ENCODE data around the gene CHKB.

Gene CHKB

GRCh38 chr22:50606946-50607658 lies 24.5 kb upstream of the CHKB start:
- Histone ChIP-seq H3K4me3 (ENCODE audit: control insufficient read depth in 1 of 7, extremely low read depth in 1 of 7, insufficient read depth in 4 of 7, low read depth in 2 of 7, low read length in 6 of 7) (no peak overlapping the region), H3K9me3 (ENCODE audit: control extremely low read depth in 1 of 5, control insufficient read depth in 4 of 5, insufficient read depth in 2 of 5, low read depth in 1 of 5, low read length in 4 of 5) (no peaks in the 10 kb centered on the region), H3K27ac (ENCODE audit: insufficient read depth in 1 of 2, low read depth in 1 of 2, low read length in 2 of 2, poor library complexity in 1 of 2, severe bottlenecking in 2 of 2) (no peak overlapping the region), H3K27me3 (replicated peaks in 2 of 5; ENCODE audit: control insufficient read depth in 4 of 5, insufficient read depth in 5 of 5, low read length in 4 of 5) (peaks cover 3 to 84% (median 24%) of the 10 kb centered on the region in 5 experiments), H3K36me3 (ENCODE audit: control insufficient read depth in 4 of 4, insufficient read depth in 4 of 4, low read length in 3 of 4) (no peaks in the 10 kb centered on the region), H3K4me1 (ENCODE audit: control extremely low read depth in 1 of 4, control insufficient read depth in 4 of 4, insufficient read depth in 4 of 4, low read length in 3 of 4) (peaks cover 0 to 6% (median under 1%) of the 10 kb centered on the region in 4 experiments)
- DNase-seq = no peak
- WGBS (ENCODE audit: insufficient coverage) = 72% methylated on average over 10 of the region's 18 CpGs
- ChIA-PET POLR2A (no interaction called here), CTCF (interaction anchor here (0.6 to 1.2 kb wide), 4 partner anchors 11 to 354 kb away, joined by 3 to 7 read pairs (median 3); no protein-coding TSS in a partner anchor)

- POLR2A ChIA-PET = no interaction called here
- H3K27ac ChIP-seq (ENCODE audit: insufficient read depth in 1 of 2, low read depth in 1 of 2, low read length in 2 of 2, poor library complexity in 1 of 2, severe bottlenecking in 2 of 2) = no peak overlapping the region
- no peaks in the 10 kb centered on the region for H3K9me3 ChIP-seq (ENCODE audit: control extremely low read depth in 1 of 5, control insufficient read depth in 4 of 5, insufficient read depth in 2 of 5, low read depth in 1 of 5, low read length in 4 of 5)
- CTCF ChIA-PET = interaction anchor here (0.7 to 1.3 kb wide), 4 partner anchors 12 to 353 kb away, joined by 3 to 7 read pairs (median 3); no protein-coding TSS in a partner anchor
- peaks cover 0 to 6% (median under 1%) of the 10 kb centered on the region in 4 experiments for H3K4me1 ChIP-seq (ENCODE audit: control extremely low read depth in 1 of 4, control insufficient read depth in 4 of 4, insufficient read depth in 4 of 4, low read length in 3 of 4)
- H3K4me3 ChIP-seq (ENCODE audit: control insufficient read depth in 1 of 7, extremely low read depth in 1 of 7, insufficient read depth in 4 of 7, low read depth in 2 of 7, low read length in 6 of 7) = no peak overlapping the region
- DNase-seq = no peak
- H3K27me3 ChIP-seq (replicated peaks in 2 of 5; ENCODE audit: control insufficient read depth in 4 of 5, insufficient read depth in 5 of 5, low read length in 4 of 5) = peaks cover 3 to 89% (median 31%) of the 10 kb centered on the region in 5 experiments
- 78% methylated on average over 9 of the region's 19 CpGs for WGBS (ENCODE audit: insufficient coverage)
- no peaks in the 10 kb centered on the region for H3K36me3 ChIP-seq (ENCODE audit: control insufficient read depth in 4 of 4, insufficient read depth in 4 of 4, low read length in 3 of 4)
Observed at GRCh38 chr22:50606165-50606945, 23.7 kb upstream of the CHKB start.

- Histone ChIP-seq H3K4me1 (ENCODE audit: control extremely low read depth in 1 of 4, control insufficient read depth in 4 of 4, insufficient read depth in 4 of 4, low read length in 3 of 4) (peaks cover 0 to 9% (median 3%) of the 10 kb centered on the region in 4 experiments), H3K9me3 (ENCODE audit: control extremely low read depth in 1 of 5, control insufficient read depth in 4 of 5, insufficient read depth in 2 of 5, low read depth in 1 of 5, low read length in 4 of 5) (no peaks in the 10 kb centered on the region), H3K36me3 (ENCODE audit: control insufficient read depth in 4 of 4, insufficient read depth in 4 of 4, low read length in 3 of 4) (no peaks in the 10 kb centered on the region), H3K27me3 (replicated peaks in 2 of 5; ENCODE audit: control insufficient read depth in 4 of 5, insufficient read depth in 5 of 5, low read length in 4 of 5) (peaks cover 3 to 87% (median 31%) of the 10 kb centered on the region in 5 experiments), H3K4me3 (ENCODE audit: control insufficient read depth in 1 of 7, extremely low read depth in 1 of 7, insufficient read depth in 4 of 7, low read depth in 2 of 7, low read length in 6 of 7) (no peak overlapping the region), H3K27ac (ENCODE audit: insufficient read depth in 1 of 2, low read depth in 1 of 2, low read length in 2 of 2, poor library complexity in 1 of 2, severe bottlenecking in 2 of 2) (no peak overlapping the region)
- 78% methylated on average over 17 of the region's 20 CpGs for WGBS (ENCODE audit: insufficient coverage)
- POLR2A ChIA-PET = no interaction called here
- CTCF ChIA-PET = interaction anchor here (1.2 to 1.3 kb wide), 2 partner anchors 13 to 33 kb away, joined by 3 to 7 read pairs; no protein-coding TSS in a partner anchor
- DNase-seq = no peak
Observed at GRCh38 chr22:50605613-50606074, 23.0 kb upstream of the CHKB start.

GRCh38 chr22:50605002-50605612 lies 22.5 kb upstream of the CHKB start:
- no peaks in the 10 kb centered on the region for H3K9me3 ChIP-seq (ENCODE audit: control extremely low read depth in 1 of 5, control insufficient read depth in 4 of 5, insufficient read depth in 2 of 5, low read depth in 1 of 5, low read length in 4 of 5)
- no peak for DNase-seq
- 81% methylated on average over 19 of the region's 23 CpGs for WGBS (ENCODE audit: insufficient coverage)
- no peak overlapping the region for H3K4me3 ChIP-seq (ENCODE audit: control insufficient read depth in 1 of 7, extremely low read depth in 1 of 7, insufficient read depth in 4 of 7, low read depth in 2 of 7, low read length in 6 of 7)
- peaks cover 0 to 9% (median 4%) of the 10 kb centered on the region in 4 experiments for H3K4me1 ChIP-seq (ENCODE audit: control extremely low read depth in 1 of 4, control insufficient read depth in 4 of 4, insufficient read depth in 4 of 4, low read length in 3 of 4)
- no peak overlapping the region for H3K27ac ChIP-seq (ENCODE audit: insufficient read depth in 1 of 2, low read depth in 1 of 2, low read length in 2 of 2, poor library complexity in 1 of 2, severe bottlenecking in 2 of 2)
- peaks cover 3 to 82% (median 31%) of the 10 kb centered on the region in 5 experiments for H3K27me3 ChIP-seq (replicated peaks in 2 of 5; ENCODE audit: control insufficient read depth in 4 of 5, insufficient read depth in 5 of 5, low read length in 4 of 5)
- POLR2A ChIA-PET = no interaction called here
- CTCF ChIA-PET = interaction anchor here (1.3 kb wide), 1 partner anchor 33 kb away, joined by 3 read pairs; no protein-coding TSS in a partner anchor
- no peaks in the 10 kb centered on the region for H3K36me3 ChIP-seq (ENCODE audit: control insufficient read depth in 4 of 4, insufficient read depth in 4 of 4, low read length in 3 of 4)

- Histone ChIP-seq H3K4me1 (ENCODE audit: control extremely low read depth in 1 of 4, control insufficient read depth in 4 of 4, insufficient read depth in 4 of 4, low read length in 3 of 4) (peaks cover 0 to 9% (median 6%) of the 10 kb centered on the region in 4 experiments), H3K27me3 (replicated peaks in 2 of 5; ENCODE audit: control insufficient read depth in 4 of 5, insufficient read depth in 5 of 5, low read length in 4 of 5) (peaks cover 3 to 82% (median 35%) of the 10 kb centered on the region in 5 experiments), H3K36me3 (ENCODE audit: control insufficient read depth in 4 of 4, insufficient read depth in 4 of 4, low read length in 3 of 4) (no peaks in the 10 kb centered on the region), H3K4me3 (ENCODE audit: control insufficient read depth in 1 of 7, extremely low read depth in 1 of 7, insufficient read depth in 4 of 7, low read depth in 2 of 7, low read length in 6 of 7) (no peak overlapping the region), H3K9me3 (ENCODE audit: control extremely low read depth in 1 of 5, control insufficient read depth in 4 of 5, insufficient read depth in 2 of 5, low read depth in 1 of 5, low read length in 4 of 5) (no peaks in the 10 kb centered on the region), H3K27ac (ENCODE audit: insufficient read depth in 1 of 2, low read depth in 1 of 2, low read length in 2 of 2, poor library complexity in 1 of 2, severe bottlenecking in 2 of 2) (no peak overlapping the region)
- no peak for DNase-seq
- ChIA-PET POLR2A (no interaction called here), CTCF (interaction anchor here (1.4 to 1.6 kb wide), 2 partner anchors 40 to 79 kb away, joined by 4 to 5 read pairs; partner anchors contain the start of gene SCO2)
- 24% methylated on average over 52 of the region's 103 CpGs for WGBS (ENCODE audit: insufficient coverage)
Observed at GRCh38 chr22:50604256-50605001, 21.8 kb upstream of the CHKB start.

- DNase-seq = peak in 2 of 3 donors; percentile 26 to 35
- H3K4me3 ChIP-seq (ENCODE audit: control insufficient read depth in 1 of 7, extremely low read depth in 1 of 7, insufficient read depth in 4 of 7, low read depth in 2 of 7, low read length in 6 of 7) = no peak overlapping the region
- ChIA-PET POLR2A (no interaction called here), CTCF (interaction anchor here (1.4 to 1.6 kb wide), 2 partner anchors 40 to 78 kb away, joined by 4 to 5 read pairs; partner anchors contain the start of gene SCO2)
- no peaks in the 10 kb centered on the region for H3K9me3 ChIP-seq (ENCODE audit: control extremely low read depth in 1 of 5, control insufficient read depth in 4 of 5, insufficient read depth in 2 of 5, low read depth in 1 of 5, low read length in 4 of 5)
- H3K27ac ChIP-seq (ENCODE audit: insufficient read depth in 1 of 2, low read depth in 1 of 2, low read length in 2 of 2, poor library complexity in 1 of 2, severe bottlenecking in 2 of 2) = no peak overlapping the region
- peaks cover 0 to 9% (median 6%) of the 10 kb centered on the region in 4 experiments for H3K4me1 ChIP-seq (ENCODE audit: control extremely low read depth in 1 of 4, control insufficient read depth in 4 of 4, insufficient read depth in 4 of 4, low read length in 3 of 4)
- H3K36me3 ChIP-seq (ENCODE audit: control insufficient read depth in 4 of 4, insufficient read depth in 4 of 4, low read length in 3 of 4) = no peaks in the 10 kb centered on the region
- peaks cover 3 to 89% (median 36%) of the 10 kb centered on the region in 5 experiments for H3K27me3 ChIP-seq (replicated peaks in 2 of 5; ENCODE audit: control insufficient read depth in 4 of 5, insufficient read depth in 5 of 5, low read length in 4 of 5)
- WGBS (ENCODE audit: insufficient coverage) = 5% methylated on average over 63 of the region's 70 CpGs
Observed at GRCh38 chr22:50603511-50604255, 21.0 kb upstream of the CHKB start.

Data from common myeloid progenitor, CD34-positive (primary cell).